GM23338 (cell line): ENCODE results near the gene TRNP1. TPM values are rescaled to one million over a fixed set of nuclear protein-coding genes. Genes with fewer than 3 reads are reported as not detected.
A peak's percentile ranks its signal among the peaks of the same experiment; 100 is the strongest.

Experiments
- ATAC-seq: fragments of 200-7000 bp; cut with Tn5 transposase; 3 replicates; pipeline ENCODE4 v1.9.1; 2020
- DNase-seq: peaks from one replicate; pipeline ENCODE4 v3.0.0-alpha.2; 2015; ENCODE audit warnings: low spot score
- H2AFZ ChIP-seq: fragments of 200-600 bp; sonication (generic); 2 replicates; pipeline ENCODE4 v1.8.0; 2016; ENCODE audit warnings: antibody characterized with exemption, mild to moderate bottlenecking, moderate library complexity
- H3F3A ChIP-seq: fragments of 200-600 bp; sonication (generic); replicated peaks from 2 replicates; pipeline ENCODE4 v1.8.0; 2017; ENCODE audit warnings: antibody characterized with exemption, mixed run types, low read depth
- H3K27ac ChIP-seq: fragments of 200-600 bp; sonication (generic); 2 replicates; pipeline ENCODE4 v1.6.1; 2016; ENCODE audit warnings: low read depth
- H3K27me3 ChIP-seq: fragments of 200-600 bp; sonication (generic); 2 replicates; pipeline ENCODE4 v1.8.0; 2016; ENCODE audit warnings: mild to moderate bottlenecking, mixed run types, moderate library complexity; ENCODE audit not compliant: insufficient read depth
- H3K36me3 ChIP-seq: fragments of 200-600 bp; sonication (generic); 2 replicates; pipeline ENCODE4 v1.8.0; 2016; ENCODE audit warnings: mild to moderate bottlenecking; ENCODE audit not compliant: insufficient read depth
- H3K4me1 ChIP-seq: fragments of 200-600 bp; sonication (generic); 2 replicates; pipeline ENCODE4 v1.8.0; 2016; ENCODE audit warnings: mild to moderate bottlenecking, moderate library complexity; ENCODE audit not compliant: insufficient read depth
- H3K4me2 ChIP-seq: fragments of 200-600 bp; sonication (generic); 2 replicates; pipeline ENCODE4 v1.7.1; 2017; ENCODE audit warnings: mixed run types
- H3K4me3 ChIP-seq: fragments of 200-600 bp; sonication (generic); 2 replicates; pipeline ENCODE4 v1.6.1; 2016; ENCODE audit warnings: mixed run types
- H3K79me2 ChIP-seq: fragments of 200-600 bp; sonication (generic); replicated peaks from 2 replicates; pipeline ENCODE4 v1.8.0; 2017; ENCODE audit warnings: mild to moderate bottlenecking; ENCODE audit not compliant: insufficient read depth
- H3K9me2 ChIP-seq: fragments of 200-600 bp; sonication (generic); 2 replicates; pipeline ENCODE4 v1.8.0; 2017; ENCODE audit not compliant: insufficient read depth
- H4K20me1 ChIP-seq: fragments of 200-600 bp; sonication (generic); replicated peaks from 2 replicates; pipeline ENCODE4 v1.8.0; 2017; ENCODE audit warnings: mild to moderate bottlenecking; ENCODE audit not compliant: insufficient read depth
- H3K27ac Mint-ChIP-seq: 2 replicates; pipeline ENCODE4 v1.8.0; 2020; ENCODE audit warnings: inconsistent platforms, mild to moderate bottlenecking, moderate library complexity, mixed read lengths
- H3K27me3 Mint-ChIP-seq: 3 replicates; pipeline ENCODE4 v1.8.0; 2022; ENCODE audit warnings: low read depth, mild to moderate bottlenecking, moderate library complexity, mixed read lengths, inconsistent platforms; ENCODE audit not compliant: insufficient read depth, poor library complexity
- H3K36me3 Mint-ChIP-seq: 3 replicates; pipeline ENCODE4 v1.8.0; 2021; ENCODE audit warnings: low read depth, mild to moderate bottlenecking, inconsistent platforms, moderate library complexity, mixed read lengths
- H3K4me1 Mint-ChIP-seq: 3 replicates; pipeline ENCODE4 v1.8.0; 2020; ENCODE audit warnings: mild to moderate bottlenecking, inconsistent platforms, mixed read lengths
- H3K4me3 Mint-ChIP-seq: 3 replicates; pipeline ENCODE4 v1.8.0; 2021; ENCODE audit warnings: moderate library complexity, mild to moderate bottlenecking, inconsistent platforms, mixed read lengths
- H3K9me3 Mint-ChIP-seq: 3 replicates; pipeline ENCODE4 v1.8.0; 2020; ENCODE audit warnings: moderate library complexity, mild to moderate bottlenecking, inconsistent platforms, mixed read lengths
- ZNF331 ChIP-seq: fragments of 250-450 bp; sonication (Bioruptor Pico); IDR thresholded peaks from 2 replicates; pipeline ENCODE4 v1.5.0; 2020; ENCODE audit warnings: low read depth, mild to moderate bottlenecking, moderate library complexity
- ZNF462 ChIP-seq: fragments of 250-450 bp; sonication (Bioruptor Pico); IDR thresholded peaks from 2 replicates; pipeline ENCODE4 v1.5.0; 2020; ENCODE audit warnings: mild to moderate bottlenecking, moderate library complexity
- polyA plus RNA-seq: library from polyadenylated mRNA; unstranded; fragments of >200 nt; fragmentation: Nextera tagmentation; extraction: Ambion mirVana; gene quantifications from 2 replicates; pipeline ENCODE4 v1.2.1, GENCODE V29; 2016
- total RNA-seq: library from RNA; depleted of rRNA; stranded (reverse); fragments of >200 nt; shearing (Covaris generic); gene quantifications from 2 replicates; pipeline ENCODE4 v1.2.3, GENCODE V29; 2014
- TF ChIP-seq, protein P1 (sequence below): IDR thresholded peaks from 2 replicates; pipeline ENCODE4 v1.6.1; 2016; ENCODE audit warnings: antibody characterized with exemption

Gene TRNP1
- total and polyA plus RNA-seq, 2 experiments from 2014 or later: 21.2 to 54.3 TPM

- H3K36me3 ChIP-seq: no peaks in the 10 kb centered on the region
- H3K27ac ChIP-seq: 0 out of 2 replicates have a peak overlapping the region, but pooled peaks have one; percentile 34
- Mint-ChIP-seq H3K36me3 (no peaks in the 10 kb centered on the region; the same call in 2 of the 3 replicates), H3K4me1 (peaks cover 50% of the 10 kb centered on the region), H3K27ac (peak overlapping the region; percentile 61; the same call in 1 of the 2 replicates), H3K27me3 (peaks cover 6% of the 10 kb centered on the region), H3K9me3 (no peaks in the 10 kb centered on the region; the same call in 1 of the 3 replicates), H3K4me3 (no peak overlapping the region; the same call in 2 of the 3 replicates)
- H2AFZ ChIP-seq: no peak overlapping the region
- H3K27me3 ChIP-seq: no peaks in the 10 kb centered on the region
- no peaks in the 10 kb centered on the region for H3K79me2 ChIP-seq
- DNase-seq (peak; percentile 57), ATAC-seq (peak; percentile 12)
- H3K9me2 ChIP-seq: no peaks in the 10 kb centered on the region
- H3K4me2 ChIP-seq: no peak overlapping the region
- H3K4me3 ChIP-seq: no peak overlapping the region
- H4K20me1 ChIP-seq: no peaks in the 10 kb centered on the region
- H3K4me1 ChIP-seq: peaks cover 28% of the 10 kb centered on the region
- 0 out of 2 replicates have a peak, but pooled peaks cover 2% of the 10 kb centered on the region for H3F3A ChIP-seq
- TF ChIP-seq ZNF331 (CRISPR knock-in tag): no peak
- no peak for TF ChIP-seq ZNF462 (CRISPR knock-in tag)
- TF ChIP-seq, protein P1, sequence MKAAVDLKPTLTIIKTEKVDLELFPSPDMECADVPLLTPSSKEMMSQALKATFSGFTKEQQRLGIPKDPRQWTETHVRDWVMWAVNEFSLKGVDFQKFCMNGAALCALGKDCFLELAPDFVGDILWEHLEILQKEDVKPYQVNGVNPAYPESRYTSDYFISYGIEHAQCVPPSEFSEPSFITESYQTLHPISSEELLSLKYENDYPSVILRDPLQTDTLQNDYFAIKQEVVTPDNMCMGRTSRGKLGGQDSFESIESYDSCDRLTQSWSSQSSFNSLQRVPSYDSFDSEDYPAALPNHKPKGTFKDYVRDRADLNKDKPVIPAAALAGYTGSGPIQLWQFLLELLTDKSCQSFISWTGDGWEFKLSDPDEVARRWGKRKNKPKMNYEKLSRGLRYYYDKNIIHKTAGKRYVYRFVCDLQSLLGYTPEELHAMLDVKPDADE: no peak
These were observed 49.2 kb downstream of the TRNP1 start for GRCh38 chr1:27042670-27043069.
